Astrocyte (in vitro differentiated cells and primary cell): Measurements from ENCODE around the gene ELMO1. TPM values are rescaled to one million over a fixed set of nuclear protein-coding genes. Genes with fewer than 3 reads are reported as not detected.

Experiments used
- DNase-seq: peaks from one replicate; pipeline ENCODE4 v3.0.0-alpha.2; 2010; ENCODE audit warnings: low read depth
- FAIRE-seq: peaks from 2 replicates; lab custom pipeline; 2011; peaks lifted over from hg19 to GRCh38; lab: Jason Lieb, UNC
- H2AFZ ChIP-seq: 2 replicates; pipeline ENCODE4 v1.6.0; 2012; ENCODE audit warnings: low read depth, low read length, inconsistent platforms
- H3K27ac ChIP-seq: 2 replicates; pipeline ENCODE4 v1.5.1; 2011; ENCODE audit warnings: low read depth, low read length, inconsistent platforms
- H3K27me3 ChIP-seq: 2 replicates; pipeline ENCODE4 v1.6.0; 2011; ENCODE audit warnings: low read length, inconsistent platforms; ENCODE audit not compliant: insufficient read depth
- H3K36me3 ChIP-seq: 2 replicates; pipeline ENCODE4 v1.5.1; 2011; ENCODE audit warnings: low read length, inconsistent platforms; ENCODE audit not compliant: insufficient read depth
- H3K4me1 ChIP-seq: 2 replicates; pipeline ENCODE4 v1.5.1; 2011; ENCODE audit warnings: low read length, inconsistent platforms; ENCODE audit not compliant: insufficient read depth
- H3K4me2 ChIP-seq: 2 replicates; pipeline ENCODE4 v1.6.0; 2012; ENCODE audit warnings: low read length, inconsistent platforms
- H3K4me3 ChIP-seq: 2 replicates; pipeline ENCODE4 v1.5.1; 2011; ENCODE audit warnings: low read depth, mild to moderate bottlenecking, low read length, inconsistent platforms; ENCODE audit not compliant: insufficient read depth
- H3K79me2 ChIP-seq: 2 replicates; pipeline ENCODE4 v1.6.0; 2012; ENCODE audit warnings: mild to moderate bottlenecking, low read length, inconsistent platforms; ENCODE audit not compliant: insufficient read depth
- H3K9ac ChIP-seq: 2 replicates; pipeline ENCODE4 v1.6.0; 2012; ENCODE audit warnings: mild to moderate bottlenecking, low read length, inconsistent platforms
- H3K9me3 ChIP-seq: 2 replicates; pipeline ENCODE4 v1.5.1; 2012; ENCODE audit warnings: low read depth, mild to moderate bottlenecking, low read length, inconsistent platforms; ENCODE audit not compliant: insufficient read depth
- H4K20me1 ChIP-seq: 2 replicates; pipeline ENCODE4 v1.6.0; 2012; ENCODE audit warnings: low read length, inconsistent platforms; ENCODE audit not compliant: insufficient read depth
- H3K27ac Mint-ChIP-seq: one replicate; pipeline ENCODE4 v1.8.0; 2021; ENCODE audit warnings: mild to moderate bottlenecking, mixed read lengths; ENCODE audit not compliant: unreplicated experiment
- H3K27me3 Mint-ChIP-seq: one replicate; pipeline ENCODE4 v1.8.0; 2021; ENCODE audit warnings: low read depth, mixed read lengths; ENCODE audit not compliant: unreplicated experiment
- H3K36me3 Mint-ChIP-seq: one replicate; pipeline ENCODE4 v1.8.0; 2021; ENCODE audit warnings: low read depth, mixed read lengths; ENCODE audit not compliant: unreplicated experiment
- H3K4me1 Mint-ChIP-seq: one replicate; pipeline ENCODE4 v1.8.0; 2021; ENCODE audit warnings: low read depth, mixed read lengths; ENCODE audit not compliant: unreplicated experiment
- H3K4me3 Mint-ChIP-seq: one replicate; pipeline ENCODE4 v1.8.0; 2021; ENCODE audit warnings: mild to moderate bottlenecking, moderate library complexity, mixed read lengths; ENCODE audit not compliant: unreplicated experiment
- H3K9me3 Mint-ChIP-seq: one replicate; pipeline ENCODE4 v1.8.0; 2021; ENCODE audit warnings: mild to moderate bottlenecking, mixed read lengths; ENCODE audit not compliant: unreplicated experiment
- CTCF ChIP-seq: IDR thresholded peaks from 2 replicates; pipeline ENCODE4 v1.5.1; 2011; ENCODE audit warnings: low read depth, mild to moderate bottlenecking, inconsistent platforms, low read length, moderate library complexity; ENCODE audit not compliant: insufficient read depth
- EZH2 ChIP-seq: IDR thresholded peaks from 2 replicates; pipeline ENCODE4 v1.6.1; 2012; ENCODE audit warnings: mild to moderate bottlenecking, low read length, inconsistent platforms; ENCODE audit not compliant: insufficient read depth
- total RNA-seq: library from RNA; stranded (reverse); gene quantifications from 2 replicates; pipeline ENCODE4 v1.2.1, GENCODE V29; 2021

ELMO1 gene
- total RNA-seq, 1 donor from 2014 or later = 20.4 TPM

GRCh38 chr7:36995776-36996175 lies 452.9 kb downstream of the ELMO1 start:
- no peaks in the 10 kb centered on the region for H3K4me1 ChIP-seq
- no peak overlapping the region for H3K9ac ChIP-seq
- H3K27ac Mint-ChIP-seq = no peak overlapping the region
- no peak overlapping the region for H3K4me3 ChIP-seq
- no peak overlapping the region for H3K4me2 ChIP-seq
- no peaks in the 10 kb centered on the region for H3K36me3 ChIP-seq
- no peak overlapping the region for H2AFZ ChIP-seq
- no peaks in the 10 kb centered on the region for H3K9me3 ChIP-seq
- no peaks in the 10 kb centered on the region for H3K9me3 Mint-ChIP-seq
- peaks cover 16% of the 10 kb centered on the region for H3K4me1 Mint-ChIP-seq
- no peak for TF ChIP-seq EZH2
- no peak for TF ChIP-seq CTCF
- DNase-seq (no peak), FAIRE-seq (no peak)
- no peaks in the 10 kb centered on the region for H3K36me3 Mint-ChIP-seq
- no peaks in the 10 kb centered on the region for H4K20me1 ChIP-seq
- H3K4me3 Mint-ChIP-seq = no peak overlapping the region
- H3K79me2 ChIP-seq = no peaks in the 10 kb centered on the region
- H3K27me3 ChIP-seq = no peaks in the 10 kb centered on the region
- H3K27ac ChIP-seq = no peak overlapping the region
- no peaks in the 10 kb centered on the region for H3K27me3 Mint-ChIP-seq

- H3K36me3 Mint-ChIP-seq = no peaks in the 10 kb centered on the region
- H3K27me3 Mint-ChIP-seq = no peaks in the 10 kb centered on the region
- Histone ChIP-seq H4K20me1 (no peaks in the 10 kb centered on the region), H3K4me1 (no peaks in the 10 kb centered on the region), H3K27ac (no peak overlapping the region), H2AFZ (no peak overlapping the region), H3K79me2 (no peaks in the 10 kb centered on the region), H3K4me2 (no peak overlapping the region), H3K27me3 (no peaks in the 10 kb centered on the region), H3K9me3 (no peaks in the 10 kb centered on the region), H3K36me3 (no peaks in the 10 kb centered on the region), H3K4me3 (no peak overlapping the region), H3K9ac (no peak overlapping the region)
- FAIRE-seq (no peak), DNase-seq (peak; percentile 12)
- no peak overlapping the region for H3K4me3 Mint-ChIP-seq
- no peaks in the 10 kb centered on the region for H3K9me3 Mint-ChIP-seq
- peak overlapping the region; percentile 28 for H3K27ac Mint-ChIP-seq
- TF ChIP-seq EZH2 = no peak
- peaks cover 16% of the 10 kb centered on the region for H3K4me1 Mint-ChIP-seq
These were observed 454.1 kb downstream of the ELMO1 start for GRCh38 chr7:36994456-36995112.

- Mint-ChIP-seq H3K4me3 (no peak overlapping the region), H3K4me1 (peaks cover 3% of the 10 kb centered on the region), H3K27me3 (peaks cover 1% of the 10 kb centered on the region), H3K36me3 (peaks cover 2% of the 10 kb centered on the region), H3K27ac (no peak overlapping the region), H3K9me3 (no peaks in the 10 kb centered on the region)
- peaks cover 6% of the 10 kb centered on the region for H3K4me1 ChIP-seq
- no peaks in the 10 kb centered on the region for H4K20me1 ChIP-seq
- no peak overlapping the region for H3K4me3 ChIP-seq
- H2AFZ ChIP-seq = no peak overlapping the region
- DNase-seq = no peak
- no peaks in the 10 kb centered on the region for H3K9me3 ChIP-seq
- FAIRE-seq = no peak
- H3K27me3 ChIP-seq = peaks cover 16% of the 10 kb centered on the region
- no peak overlapping the region for H3K9ac ChIP-seq
- no peak for TF ChIP-seq EZH2
- peak; percentile 88 for TF ChIP-seq CTCF
- no peaks in the 10 kb centered on the region for H3K36me3 ChIP-seq
- H3K4me2 ChIP-seq = peak overlapping the region; percentile 57
- no peak overlapping the region for H3K27ac ChIP-seq
- no peaks in the 10 kb centered on the region for H3K79me2 ChIP-seq
These were observed 461.5 kb downstream of the ELMO1 start for GRCh38 chr7:36986948-36987724.
